Neural cell (in vitro differentiated cells): Measurements from ENCODE around the gene C1QTNF8. TPM values are rescaled to one million over a fixed set of nuclear protein-coding genes. Genes with fewer than 3 reads are reported as not detected.

ENCODE experiments used
- H2AFZ ChIP-seq: fragments of 200-600, 300-800 bp; sonication (generic), shearing (Covaris generic); 2 replicates; pipeline ENCODE4 v1.6.0; 2014; ENCODE audit warnings: low read depth, mild to moderate bottlenecking, antibody characterized with exemption, low read length, moderate library complexity
- H3F3A ChIP-seq: fragments of 200-600 bp; shearing (Covaris generic); 2 replicates; pipeline ENCODE4 v1.6.1; 2016; ENCODE audit warnings: mild to moderate bottlenecking, moderate library complexity, mixed read lengths, antibody characterized with exemption, low read length; ENCODE audit not compliant: insufficient read depth, poor library complexity, severe bottlenecking
- H3K27ac ChIP-seq: fragments of 200-600, 300-800 bp; sonication (generic), shearing (Covaris generic); 2 replicates; pipeline ENCODE4 v1.5.1; 2014; ENCODE audit warnings: mild to moderate bottlenecking, low read length, moderate library complexity
- H3K27me3 ChIP-seq: fragments of 300-800, 200-600 bp; sonication (generic), shearing (Covaris generic); 2 replicates; pipeline ENCODE4 v1.6.0; 2014; ENCODE audit warnings: mild to moderate bottlenecking, low read depth, low read length, moderate library complexity; ENCODE audit not compliant: insufficient read depth
- H3K36me3 ChIP-seq: fragments of 300-800, 200-600 bp; sonication (generic), shearing (Covaris generic); 2 replicates; pipeline ENCODE4 v1.5.1; 2014; ENCODE audit warnings: mild to moderate bottlenecking, antibody characterized with exemption, low read length, moderate library complexity; ENCODE audit not compliant: insufficient read depth
- H3K4me2 ChIP-seq: fragments of 300-800, 200-600 bp; sonication (generic), shearing (Covaris generic); 2 replicates; pipeline ENCODE4 v1.6.0; 2014; ENCODE audit warnings: mild to moderate bottlenecking, low read length
- H3K4me3 ChIP-seq: fragments of 300-800, 200-600 bp; sonication (generic), shearing (Covaris generic); 2 replicates; pipeline ENCODE4 v1.5.1; 2014; ENCODE audit warnings: mild to moderate bottlenecking, low read length, moderate library complexity
- H3K79me2 ChIP-seq: fragments of 200-600 bp; shearing (Covaris generic); replicated peaks from 2 replicates; pipeline ENCODE4 v1.6.0; 2014; ENCODE audit warnings: mild to moderate bottlenecking, low read length, moderate library complexity; ENCODE audit not compliant: insufficient read depth
- H3K9ac ChIP-seq: fragments of 300-800, 200-600 bp; sonication (generic), shearing (Covaris generic); 2 replicates; pipeline ENCODE4 v1.6.1; 2016; ENCODE audit warnings: mild to moderate bottlenecking, low read length, mixed read lengths
- H3K9me2 ChIP-seq: fragments of 200-600 bp; shearing (Covaris generic); 2 replicates; pipeline ENCODE4 v1.6.1; 2016; ENCODE audit warnings: mild to moderate bottlenecking, low read length, mixed read lengths; ENCODE audit not compliant: insufficient read depth
- H3K9me3 ChIP-seq: fragments of 200-600, 300-800 bp; sonication (generic), shearing (Covaris generic); 2 replicates; pipeline ENCODE4 v1.6.1; 2016; ENCODE audit warnings: mild to moderate bottlenecking, mixed run types, low read length, moderate library complexity, mixed read lengths
- H4K20me1 ChIP-seq: fragments of 200-600 bp; shearing (Covaris generic); 2 replicates; pipeline ENCODE4 v1.6.1; 2016; ENCODE audit warnings: mild to moderate bottlenecking, mixed run types; ENCODE audit not compliant: insufficient read depth
- CTCF ChIP-seq: fragments of 450-650 bp; IDR thresholded peaks from 2 replicates; pipeline ENCODE4 v1.5.1; 2014; ENCODE audit warnings: antibody characterized with exemption, mild to moderate bottlenecking, moderate library complexity; ENCODE audit not compliant: poor library complexity, severe bottlenecking
- EP300 ChIP-seq: fragments of 450-650 bp; conservative IDR thresholded peaks from 2 replicates; pipeline ENCODE4 v1.6.1; 2014; ENCODE audit warnings: antibody characterized with exemption, mild to moderate bottlenecking, moderate library complexity; ENCODE audit not compliant: poor library complexity, severe bottlenecking
- EZH2 ChIP-seq: fragments of 200-600, 300-800 bp; shearing (Covaris generic), sonication (generic); IDR thresholded peaks from 2 replicates; pipeline ENCODE4 v1.6.1; 2014; ENCODE audit warnings: antibody characterized with exemption, low read length, borderline replicate concordance, mild to moderate bottlenecking; ENCODE audit not compliant: insufficient read depth, poor library complexity, severe bottlenecking
- MXI1 ChIP-seq: fragments of 450-650 bp; conservative IDR thresholded peaks from 2 replicates; pipeline ENCODE4 v1.6.1; 2014; ENCODE audit warnings: antibody characterized with exemption, mild to moderate bottlenecking; ENCODE audit not compliant: poor library complexity, severe bottlenecking
- POLR2AphosphoS5 ChIP-seq: IDR thresholded peaks from 2 replicates; pipeline ENCODE4 v1.6.1; 2012
- RAD21 ChIP-seq: fragments of 450-650 bp; conservative IDR thresholded peaks from 2 replicates; pipeline ENCODE4 v1.6.1; 2014; ENCODE audit warnings: antibody characterized with exemption, mild to moderate bottlenecking, moderate library complexity
- SMC3 ChIP-seq: fragments of 450-650 bp; conservative IDR thresholded peaks from 2 replicates; pipeline ENCODE4 v1.6.1; 2014; ENCODE audit warnings: antibody characterized with exemption, mild to moderate bottlenecking, moderate library complexity; ENCODE audit not compliant: poor library complexity
- TAF1 ChIP-seq: IDR thresholded peaks from 2 replicates; pipeline ENCODE4 v1.6.1; 2012; ENCODE audit warnings: low read depth
- polyA plus RNA-seq: library from polyadenylated mRNA; depleted of rRNA; stranded (reverse); fragments of >200 nt; gene quantifications from 2 replicates; pipeline ENCODE4 v1.2.3, GENCODE V29; 2014
- TF ChIP-seq, protein P1 (sequence below): IDR thresholded peaks from 2 replicates; pipeline ENCODE4 v1.6.1; 2012; ENCODE audit warnings: borderline replicate concordance

Gene C1QTNF8
- polyA plus RNA-seq, 1 donor from 2014 or later = 0.79 TPM

DNA sequence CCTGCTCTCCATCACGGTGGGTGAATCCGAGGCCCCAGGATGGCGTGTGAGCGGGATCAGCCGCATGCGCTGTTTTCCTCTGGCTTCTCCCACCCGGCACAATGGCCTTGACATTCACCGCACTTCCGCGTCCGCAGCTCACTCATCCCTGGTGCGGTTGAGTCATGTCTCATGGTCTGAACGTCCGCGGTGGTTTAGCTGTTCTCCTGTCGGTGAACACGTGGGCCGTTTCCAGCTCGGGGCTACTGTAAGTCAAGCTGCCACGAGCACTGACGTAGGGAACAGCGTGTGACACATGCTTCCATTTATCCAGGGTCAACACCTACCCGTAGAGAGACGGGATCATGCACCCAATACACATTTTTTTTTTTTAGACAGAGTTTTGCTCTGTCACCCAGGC, 41.6 kb upstream of the C1QTNF8 start:
- Histone ChIP-seq H3K9me2 (no peaks in the 10 kb centered on the region), H2AFZ (no peak overlapping the region), H3K27me3 (no peaks in the 10 kb centered on the region), H3K9me3 (no peaks in the 10 kb centered on the region), H4K20me1 (no peaks in the 10 kb centered on the region), H3K36me3 (no peaks in the 10 kb centered on the region), H3K4me2 (no peak overlapping the region), H3K9ac (no peak overlapping the region), H3K27ac (no peak overlapping the region), H3K79me2 (no peaks in the 10 kb centered on the region), H3F3A (no peaks in the 10 kb centered on the region), H3K4me3 (no peak overlapping the region)
- TF ChIP-seq TAF1 = no peak
- no peak for TF ChIP-seq SMC3
- no peak for TF ChIP-seq RAD21
- TF ChIP-seq POLR2AphosphoS5 = no peak
- TF ChIP-seq, protein P1, sequence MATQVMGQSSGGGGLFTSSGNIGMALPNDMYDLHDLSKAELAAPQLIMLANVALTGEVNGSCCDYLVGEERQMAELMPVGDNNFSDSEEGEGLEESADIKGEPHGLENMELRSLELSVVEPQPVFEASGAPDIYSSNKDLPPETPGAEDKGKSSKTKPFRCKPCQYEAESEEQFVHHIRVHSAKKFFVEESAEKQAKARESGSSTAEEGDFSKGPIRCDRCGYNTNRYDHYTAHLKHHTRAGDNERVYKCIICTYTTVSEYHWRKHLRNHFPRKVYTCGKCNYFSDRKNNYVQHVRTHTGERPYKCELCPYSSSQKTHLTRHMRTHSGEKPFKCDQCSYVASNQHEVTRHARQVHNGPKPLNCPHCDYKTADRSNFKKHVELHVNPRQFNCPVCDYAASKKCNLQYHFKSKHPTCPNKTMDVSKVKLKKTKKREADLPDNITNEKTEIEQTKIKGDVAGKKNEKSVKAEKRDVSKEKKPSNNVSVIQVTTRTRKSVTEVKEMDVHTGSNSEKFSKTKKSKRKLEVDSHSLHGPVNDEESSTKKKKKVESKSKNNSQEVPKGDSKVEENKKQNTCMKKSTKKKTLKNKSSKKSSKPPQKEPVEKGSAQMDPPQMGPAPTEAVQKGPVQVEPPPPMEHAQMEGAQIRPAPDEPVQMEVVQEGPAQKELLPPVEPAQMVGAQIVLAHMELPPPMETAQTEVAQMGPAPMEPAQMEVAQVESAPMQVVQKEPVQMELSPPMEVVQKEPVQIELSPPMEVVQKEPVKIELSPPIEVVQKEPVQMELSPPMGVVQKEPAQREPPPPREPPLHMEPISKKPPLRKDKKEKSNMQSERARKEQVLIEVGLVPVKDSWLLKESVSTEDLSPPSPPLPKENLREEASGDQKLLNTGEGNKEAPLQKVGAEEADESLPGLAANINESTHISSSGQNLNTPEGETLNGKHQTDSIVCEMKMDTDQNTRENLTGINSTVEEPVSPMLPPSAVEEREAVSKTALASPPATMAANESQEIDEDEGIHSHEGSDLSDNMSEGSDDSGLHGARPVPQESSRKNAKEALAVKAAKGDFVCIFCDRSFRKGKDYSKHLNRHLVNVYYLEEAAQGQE = no peak
- no peak for TF ChIP-seq EP300
- TF ChIP-seq CTCF = no peak
- no peak for TF ChIP-seq MXI1
- no peak for TF ChIP-seq EZH2

DNA sequence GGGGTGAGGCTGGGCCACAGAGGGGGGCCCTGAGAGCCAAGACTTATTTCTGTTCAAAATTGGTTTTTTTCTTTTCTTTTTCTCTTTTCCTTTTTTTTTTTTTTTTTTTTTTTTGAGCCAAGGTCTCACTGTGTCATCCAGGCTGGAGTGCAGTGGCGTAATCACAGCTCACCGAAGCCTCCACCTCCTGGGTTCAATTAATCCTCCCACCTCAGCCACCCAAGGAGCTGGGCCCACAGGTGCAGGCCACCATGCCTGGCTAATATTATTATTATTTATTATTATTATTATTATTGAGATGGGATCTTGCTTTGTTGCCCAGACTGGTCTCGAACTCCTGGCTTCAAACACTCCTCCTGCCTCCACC, 39.4 kb upstream of the C1QTNF8 start:
- no peak overlapping the region for H3K4me2 ChIP-seq
- H3K36me3 ChIP-seq = no peaks in the 10 kb centered on the region
- no peak overlapping the region for H3K9ac ChIP-seq
- H3F3A ChIP-seq = no peaks in the 10 kb centered on the region
- no peak overlapping the region for H3K4me3 ChIP-seq
- H3K27me3 ChIP-seq = no peaks in the 10 kb centered on the region
- H3K9me3 ChIP-seq = no peaks in the 10 kb centered on the region
- no peaks in the 10 kb centered on the region for H3K79me2 ChIP-seq
- no peak overlapping the region for H3K27ac ChIP-seq
- H4K20me1 ChIP-seq = no peaks in the 10 kb centered on the region
- no peaks in the 10 kb centered on the region for H3K9me2 ChIP-seq
- TF ChIP-seq, protein P1 = no peak
- TF ChIP-seq CTCF = no peak
- no peak overlapping the region for H2AFZ ChIP-seq
